HEK293T (cell line): ENCODE results near the gene KDELR3.

Source experiments
- CTBP1 ChIP-seq: fragments of 450-650 bp; IDR thresholded peaks from 2 replicates; pipeline ENCODE4 v1.6.1; 2016; ENCODE audit warnings: borderline replicate concordance
- FOXM1 ChIP-seq: fragments of 450-650 bp; IDR thresholded peaks from 2 replicates; pipeline ENCODE4 v1.6.1; 2017; ENCODE audit warnings: mild to moderate bottlenecking, borderline replicate concordance
- SP1 ChIP-seq: fragments of 450-650 bp; IDR thresholded peaks from 2 replicates; pipeline ENCODE4 v1.6.1; 2017
- SUZ12 ChIP-seq: fragments of 450-650 bp; IDR thresholded peaks from 2 replicates; pipeline ENCODE4 v1.6.1; 2016; ENCODE audit warnings: mild to moderate bottlenecking

DNA sequence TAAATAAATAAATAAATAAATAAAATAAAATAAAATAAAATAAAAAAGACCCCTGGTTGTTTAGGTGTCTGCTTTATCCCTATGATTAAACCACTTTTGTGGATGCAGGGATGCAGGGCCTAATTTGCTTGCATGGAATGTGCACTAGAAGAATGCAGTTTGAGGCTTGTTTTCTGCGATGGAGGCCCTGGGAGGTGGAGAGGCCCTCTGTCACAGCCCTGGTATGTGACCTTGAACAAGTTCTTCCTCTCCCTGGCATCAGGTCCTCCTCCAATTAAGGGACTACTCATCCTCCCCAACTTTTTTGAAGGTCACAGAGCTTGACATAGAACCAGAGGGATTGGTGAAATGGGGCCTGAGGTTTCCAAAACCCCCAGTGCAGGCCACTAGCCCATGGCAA, 35.6 kb upstream of the KDELR3 start:
- no peak for TF ChIP-seq SUZ12
- no peak for TF ChIP-seq FOXM1
- TF ChIP-seq SP1, result no peak
- TF ChIP-seq CTBP1, result no peak
